OCI-LY7 (cell line): Measurements from ENCODE around the gene CRYBA4. TPM values are rescaled to one million over a fixed set of nuclear protein-coding genes. Genes with fewer than 3 reads are reported as not detected.

ENCODE experiments used
- BruUV-seq: library from RNA; stranded (reverse); fragments of 400-500 nt; replicated peaks from 2 replicates; lab custom pipeline; 2021; lab: Mats Ljungman, UMichigan
- CTCF ChIA-PET: fragments of 300-600 bp; sonication (Branson Sonifier 250); formaldehyde crosslinking; loops from one replicate; lab custom pipeline; 2022; ENCODE audit warnings: antibody characterized with exemption; ENCODE audit not compliant: unreplicated experiment; lab: Charles Lee
- POLR2A ChIA-PET: fragments of 300-600 bp; sonication (Branson Sonifier 250); formaldehyde crosslinking; loops from one replicate; lab custom pipeline; 2022; ENCODE audit warnings: antibody characterized with exemption; lab: Charles Lee
- DNase-seq: peaks from one replicate; pipeline ENCODE4 v3.0.0-alpha.2; 2015; ENCODE audit warnings: low spot score
- H2AFZ ChIP-seq: fragments of 200-600 bp; sonication (generic), shearing (Covaris generic); 2 replicates; pipeline ENCODE4 v1.6.1; 2014; ENCODE audit warnings: mild to moderate bottlenecking, antibody characterized with exemption, low read length, moderate library complexity
- H3K27ac ChIP-seq: fragments of 200-600 bp; sonication (generic); 2 replicates; pipeline ENCODE4 v1.5.1; 2014; ENCODE audit warnings: mixed run types, low read depth, mild to moderate bottlenecking, moderate library complexity, low read length, inconsistent platforms; ENCODE audit not compliant: poor library complexity, severe bottlenecking
- H3K36me3 ChIP-seq: fragments of 200-600 bp; sonication (generic); 2 replicates; pipeline ENCODE4 v1.6.1; 2014; ENCODE audit warnings: mild to moderate bottlenecking, antibody characterized with exemption, low read length, moderate library complexity, mixed read lengths; ENCODE audit not compliant: insufficient read depth
- H3K4me1 ChIP-seq: fragments of 200-600 bp; sonication (generic); 2 replicates; pipeline ENCODE4 v1.5.1; 2014; ENCODE audit warnings: mild to moderate bottlenecking, low read length; ENCODE audit not compliant: insufficient read depth, poor library complexity, severe bottlenecking
- H3K4me2 ChIP-seq: fragments of 200-600 bp; sonication (generic); 2 replicates; pipeline ENCODE4 v1.6.1; 2014; ENCODE audit warnings: mild to moderate bottlenecking, low read length
- H3K4me3 ChIP-seq: fragments of 200-600 bp; sonication (generic); 2 replicates; pipeline ENCODE4 v1.5.1; 2014; ENCODE audit warnings: mild to moderate bottlenecking, low read depth, low read length; ENCODE audit not compliant: poor library complexity, severe bottlenecking
- H3K79me2 ChIP-seq: fragments of 200-600 bp; sonication (generic); 2 replicates; pipeline ENCODE4 v1.6.1; 2016; ENCODE audit warnings: low read depth, mild to moderate bottlenecking, low read length, moderate library complexity, mixed read lengths; ENCODE audit not compliant: insufficient read depth
- H3K9me2 ChIP-seq: fragments of 200-600 bp; sonication (generic); 2 replicates; pipeline ENCODE4 v1.6.1; 2016; ENCODE audit warnings: mild to moderate bottlenecking, low read length, mixed read lengths; ENCODE audit not compliant: insufficient read depth
- H3K9me3 ChIP-seq: fragments of 200-600 bp; sonication (generic); 2 replicates; pipeline ENCODE4 v1.6.1; 2014; ENCODE audit warnings: mild to moderate bottlenecking, mixed run types, low read length, mixed read lengths
- H4K20me1 ChIP-seq: fragments of 200-600 bp; sonication (generic); 2 replicates; pipeline ENCODE4 v1.6.1; 2014; ENCODE audit warnings: mild to moderate bottlenecking, antibody characterized with exemption, low read length, moderate library complexity, mixed read lengths; ENCODE audit not compliant: insufficient read depth
- CTCF ChIP-seq: fragments of 200-600 bp; sonication (generic); conservative IDR thresholded peaks from 2 replicates; pipeline ENCODE4 v1.5.1; 2014; ENCODE audit warnings: mild to moderate bottlenecking, antibody characterized with exemption, low read length, moderate library complexity, mixed read lengths
- EZH2phosphoT487 ChIP-seq: fragments of 200-600 bp; sonication (generic); IDR thresholded peaks from 2 replicates; pipeline ENCODE4 v1.6.1; 2018; ENCODE audit warnings: low read depth, borderline replicate concordance, mild to moderate bottlenecking, mixed run types, antibody characterized with exemption, low read length, moderate library complexity, mixed read lengths
- intact Hi-C: fragments of 100-400 bp; cut with micrococcal nuclease; formaldehyde crosslinking; loops from one replicate; pipeline ENCODE4 v1.10.0; 2022; ENCODE audit not compliant: unreplicated experiment
- total RNA-seq, 2 experiments: library from RNA; depleted of rRNA in 1 of 2; stranded (reverse); fragments of >200 nt in 1 of 2; shearing (Covaris generic) in 1 of 2; gene quantifications; 2 replicates each; pipeline ENCODE4 v1.2.3, GENCODE V29; 2014 to 2022

Gene CRYBA4
- total RNA-seq, 2 experiments from 2014 or later: not detected

GRCh38 chr22:26592421-26592891 lies 29.3 kb upstream of the CRYBA4 start:
- H3K27ac ChIP-seq: peak overlapping the region; percentile 35
- peaks cover 5% of the 10 kb centered on the region; the same call in 1 of the 2 replicates for H3K9me3 ChIP-seq
- peaks cover 38% of the 10 kb centered on the region for H3K4me1 ChIP-seq
- peak overlapping the region; percentile 6 for H3K4me3 ChIP-seq
- TF ChIP-seq EZH2phosphoT487: no peak
- no peak for TF ChIP-seq CTCF
- peak overlapping the region; percentile 47; the same call in 1 of the 2 replicates for H2AFZ ChIP-seq
- H3K4me2 ChIP-seq: peak overlapping the region; percentile 53
- H3K36me3 ChIP-seq: peaks cover 4% of the 10 kb centered on the region; the same call in 1 of the 2 replicates
- no peaks in the 10 kb centered on the region for H3K9me2 ChIP-seq
- no peaks in the 10 kb centered on the region for H4K20me1 ChIP-seq
- POLR2A ChIA-PET: interaction anchor here (0.8 to 1.9 kb wide), 10 partner anchors 9 to 110 kb away, joined by 3 to 10 read pairs (median 4); no protein-coding TSS in a partner anchor
- CTCF ChIA-PET: no interaction called here
- intact Hi-C loops: loop anchor here (2.0 kb wide), 1 partner anchor 58 kb away; no protein-coding TSS in a partner anchor
- DNase-seq: peak; percentile 80
- BruUV-seq: no TSS peak
- H3K79me2 ChIP-seq: peaks cover 10% of the 10 kb centered on the region; the same call in 1 of the 2 replicates

- Histone ChIP-seq H3K27ac (no peak overlapping the region), H3K36me3 (no peaks in the 10 kb centered on the region), H3K9me3 (no peaks in the 10 kb centered on the region), H3K4me1 (peaks cover 35% of the 10 kb centered on the region), H3K9me2 (no peaks in the 10 kb centered on the region), H3K4me3 (no peak overlapping the region), H3K4me2 (no peak overlapping the region), H4K20me1 (no peaks in the 10 kb centered on the region), H2AFZ (no peak overlapping the region), H3K79me2 (no peaks in the 10 kb centered on the region)
- intact Hi-C loops: loop anchor here (2.0 kb wide), 1 partner anchor 59 kb away; no protein-coding TSS in a partner anchor
- no TSS peak for BruUV-seq
- no peak for DNase-seq
- ChIA-PET CTCF (no interaction called here), POLR2A (interaction anchor here (0.6 to 1.2 kb wide), 2 partner anchors 12 to 42 kb away, joined by 4 to 5 read pairs; no protein-coding TSS in a partner anchor)
- TF ChIP-seq CTCF (no peak), EZH2phosphoT487 (no peak)
These were observed 28.0 kb upstream of the CRYBA4 start for GRCh38 chr22:26593763-26594162.

- H3K79me2 ChIP-seq: no peaks in the 10 kb centered on the region
- POLR2A ChIA-PET: interaction anchor here (0.9 kb wide), 1 partner anchor 114 kb away, joined by 3 read pairs; the partner anchor contains the start of genes HPS4 and SRRD
- no peak overlapping the region for H3K4me2 ChIP-seq
- H3K4me1 ChIP-seq: peaks cover 12% of the 10 kb centered on the region
- DNase-seq: no peak
- BruUV-seq: no TSS peak
- intact Hi-C loops: no loop called here
- no peaks in the 10 kb centered on the region for H3K9me2 ChIP-seq
- no peaks in the 10 kb centered on the region for H3K36me3 ChIP-seq
- no peak overlapping the region for H3K4me3 ChIP-seq
- CTCF ChIA-PET: interaction anchor here (0.6 kb wide), 1 partner anchor 1423 kb away, joined by 3 read pairs; no protein-coding TSS in a partner anchor
- no peak overlapping the region for H2AFZ ChIP-seq
- H3K27ac ChIP-seq: no peak overlapping the region
- no peaks in the 10 kb centered on the region for H4K20me1 ChIP-seq
- no peak for TF ChIP-seq CTCF
- TF ChIP-seq EZH2phosphoT487: no peak
- no peaks in the 10 kb centered on the region for H3K9me3 ChIP-seq
These were observed 24.7 kb upstream of the CRYBA4 start for GRCh38 chr22:26597026-26597425.
